SK-N-MC (cell line): ENCODE measurements around the gene TSPAN15.
"Not testable (repeated sequence)": the region's sequence is repeated elsewhere in the genome, so short reads cannot be mapped to it uniquely, and the experiment has no call there.

Experiments used
- DNase-seq: peaks from one replicate; pipeline ENCODE4 v3.0.0-alpha.2; 2011; ENCODE audit warnings: low read depth, low spot score
- H3K27ac ChIP-seq: fragments of 200-600 bp; sonication (generic); 2 replicates; pipeline ENCODE4 v1.5.1; 2016; ENCODE audit warnings: mixed run types
- H3K36me3 ChIP-seq: fragments of 200-600 bp; sonication (generic); 2 replicates; pipeline ENCODE4 v1.6.1; 2017; ENCODE audit warnings: antibody characterized with exemption, low read length, mixed read lengths; ENCODE audit not compliant: insufficient read depth
- H3K4me3 ChIP-seq: fragments of 200-600 bp; sonication (generic); 2 replicates; pipeline ENCODE4 v1.5.1; 2016
- H3K9ac ChIP-seq: fragments of 200-600 bp; sonication (generic); 2 replicates; pipeline ENCODE4 v1.8.0; 2017; ENCODE audit warnings: mixed run types, mixed read lengths; ENCODE audit not compliant: insufficient read length
- H3K9me3 ChIP-seq: fragments of 200-600 bp; sonication (generic); 2 replicates; pipeline ENCODE4 v1.6.1; 2017; ENCODE audit warnings: low read depth, mild to moderate bottlenecking, antibody characterized with exemption, low read length, moderate library complexity, mixed read lengths
- EZH2 ChIP-seq: fragments of 200-600 bp; sonication (generic); IDR thresholded peaks from one replicate; pipeline ENCODE4 v1.6.1; 2017; ENCODE audit warnings: antibody characterized with exemption
- FOXP2 ChIP-seq: optimal IDR thresholded peaks from 2 replicates; pipeline ENCODE3; 2011; ENCODE audit warnings: mild to moderate bottlenecking, moderate library complexity; ENCODE audit not compliant: insufficient read depth; ENCODE audit errors: extremely low read length, control extremely low read depth
- POLR2AphosphoS5 ChIP-seq: IDR thresholded peaks from 2 replicates; pipeline ENCODE4 v1.6.1; 2012; ENCODE audit warnings: mild to moderate bottlenecking, low read depth, low read length, borderline replicate concordance

The TSPAN15 gene

DNA sequence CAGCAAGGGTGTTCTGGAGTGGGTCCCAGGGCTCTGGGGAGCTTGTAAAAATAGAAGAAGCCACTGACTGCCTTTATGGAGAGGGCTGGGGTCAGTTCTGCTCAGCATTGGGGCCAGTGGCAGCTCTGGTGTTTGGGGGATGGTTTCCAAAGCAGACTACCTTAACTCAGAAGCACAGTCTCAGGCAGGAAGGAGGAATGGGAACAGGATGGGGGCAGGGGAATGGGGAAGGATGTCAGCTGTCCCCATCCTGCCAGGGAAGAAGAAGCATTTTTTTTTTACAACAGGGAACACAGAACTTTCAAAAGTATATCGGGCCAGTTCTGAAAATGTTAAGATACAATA lies 28.8 kb downstream of the TSPAN15 start:
- DNase-seq, result no peak
- H3K9ac ChIP-seq, result no peak overlapping the region
- H3K36me3 ChIP-seq, result no peaks in the 10 kb centered on the region
- H3K9me3 ChIP-seq, result no peaks in the 10 kb centered on the region
- H3K4me3 ChIP-seq, result no peak overlapping the region
- H3K27ac ChIP-seq, result no peak overlapping the region
- no peak for TF ChIP-seq POLR2AphosphoS5
- TF ChIP-seq EZH2, result no peak
- no peak for TF ChIP-seq FOXP2

DNA sequence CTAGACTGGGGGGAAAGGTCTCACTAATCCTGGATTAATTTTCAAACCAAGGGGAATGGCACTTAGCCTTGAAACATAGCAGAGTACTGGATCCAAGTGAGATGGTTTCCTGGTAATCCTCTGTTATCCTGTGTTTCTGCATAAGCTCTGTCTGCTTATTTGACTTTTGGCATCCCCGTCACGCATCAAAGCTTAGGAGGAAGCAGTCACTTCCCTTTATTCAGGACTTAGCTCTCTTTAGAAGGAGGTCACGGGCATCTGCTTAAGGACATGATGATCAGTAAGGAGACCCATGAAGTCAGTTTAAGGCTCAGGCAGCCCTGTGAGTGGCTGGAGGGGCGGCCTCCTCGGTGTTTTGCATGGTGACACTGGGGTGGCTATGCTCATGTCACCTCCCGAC lies 30.0 kb downstream of the TSPAN15 start:
- TF ChIP-seq FOXP2, result no peak
- no peak for TF ChIP-seq EZH2
- TF ChIP-seq POLR2AphosphoS5, result no peak
- no peak overlapping the region for H3K4me3 ChIP-seq
- H3K27ac ChIP-seq, result no peak overlapping the region
- H3K36me3 ChIP-seq, result no peaks in the 10 kb centered on the region
- DNase-seq, result no peak
- H3K9ac ChIP-seq, result no peak overlapping the region
- no peaks in the 10 kb centered on the region for H3K9me3 ChIP-seq

DNA sequence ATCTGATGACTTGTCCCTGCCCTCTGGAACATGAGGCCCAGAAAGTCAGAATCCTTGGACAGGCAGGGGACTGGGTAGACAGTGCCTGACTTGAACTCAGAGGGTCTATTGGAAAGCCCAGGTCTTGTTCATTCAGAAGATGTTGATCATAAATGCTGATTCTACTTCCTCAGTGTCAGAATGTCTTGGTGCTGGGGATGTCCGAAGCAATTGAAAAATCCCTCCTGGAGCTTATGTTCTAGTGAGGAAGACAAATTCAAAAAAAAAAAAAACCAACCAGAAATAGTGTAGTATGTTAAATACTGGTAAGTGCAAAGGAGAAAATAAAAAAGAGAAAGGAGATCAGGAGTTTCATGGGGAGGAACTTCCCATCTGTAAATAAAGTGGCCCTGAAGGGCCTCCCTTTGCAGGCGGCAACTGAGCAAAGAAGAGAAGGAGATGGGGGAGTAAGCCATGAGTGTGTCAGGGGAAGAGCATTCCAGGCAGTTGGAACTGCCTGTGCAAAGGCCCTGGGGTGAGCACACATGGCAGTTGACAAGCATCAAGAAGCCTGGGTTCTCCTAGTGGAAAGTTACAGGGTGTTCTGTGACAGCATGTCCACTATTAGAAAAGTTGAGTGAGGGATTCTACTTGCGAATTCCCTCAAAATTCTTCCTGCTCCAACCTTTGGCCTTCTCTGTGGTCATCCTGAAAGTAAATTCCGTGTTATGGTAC lies 30.7 kb downstream of the TSPAN15 start:
- no peak overlapping the region for H3K27ac ChIP-seq

GRCh38 chr10:69483963-69484362 lies 32.7 kb downstream of the TSPAN15 start:
- TF ChIP-seq FOXP2, result no peak
- no peak for TF ChIP-seq POLR2AphosphoS5
- no peak for TF ChIP-seq EZH2
- DNase-seq, result no peak
- no peak overlapping the region for H3K9ac ChIP-seq
- no peak overlapping the region for H3K27ac ChIP-seq
- no peaks in the 10 kb centered on the region for H3K36me3 ChIP-seq
- H3K4me3 ChIP-seq, result no peak overlapping the region
- no peaks in the 10 kb centered on the region for H3K9me3 ChIP-seq

More for the DNA sequence above, 30.7 kb downstream of the TSPAN15 start:
- TF ChIP-seq EZH2, result no peak
- no peak overlapping the region for H3K9ac ChIP-seq
- no peaks in the 10 kb centered on the region for H3K9me3 ChIP-seq
- DNase-seq, result no peak
- H3K36me3 ChIP-seq, result no peaks in the 10 kb centered on the region
- H3K4me3 ChIP-seq, result no peak overlapping the region

GRCh38 chr10:69484736-69485135 lies 33.5 kb downstream of the TSPAN15 start:
- H3K9me3 ChIP-seq, result no peaks in the 10 kb centered on the region
- TF ChIP-seq EZH2 (no peak), FOXP2 (no peak), POLR2AphosphoS5 (no peak)
- no peak overlapping the region for H3K9ac ChIP-seq
- DNase-seq, result no peak
- H3K36me3 ChIP-seq, result no peaks in the 10 kb centered on the region
- H3K4me3 ChIP-seq, result no peak overlapping the region
- H3K27ac ChIP-seq, result no peak overlapping the region

DNA sequence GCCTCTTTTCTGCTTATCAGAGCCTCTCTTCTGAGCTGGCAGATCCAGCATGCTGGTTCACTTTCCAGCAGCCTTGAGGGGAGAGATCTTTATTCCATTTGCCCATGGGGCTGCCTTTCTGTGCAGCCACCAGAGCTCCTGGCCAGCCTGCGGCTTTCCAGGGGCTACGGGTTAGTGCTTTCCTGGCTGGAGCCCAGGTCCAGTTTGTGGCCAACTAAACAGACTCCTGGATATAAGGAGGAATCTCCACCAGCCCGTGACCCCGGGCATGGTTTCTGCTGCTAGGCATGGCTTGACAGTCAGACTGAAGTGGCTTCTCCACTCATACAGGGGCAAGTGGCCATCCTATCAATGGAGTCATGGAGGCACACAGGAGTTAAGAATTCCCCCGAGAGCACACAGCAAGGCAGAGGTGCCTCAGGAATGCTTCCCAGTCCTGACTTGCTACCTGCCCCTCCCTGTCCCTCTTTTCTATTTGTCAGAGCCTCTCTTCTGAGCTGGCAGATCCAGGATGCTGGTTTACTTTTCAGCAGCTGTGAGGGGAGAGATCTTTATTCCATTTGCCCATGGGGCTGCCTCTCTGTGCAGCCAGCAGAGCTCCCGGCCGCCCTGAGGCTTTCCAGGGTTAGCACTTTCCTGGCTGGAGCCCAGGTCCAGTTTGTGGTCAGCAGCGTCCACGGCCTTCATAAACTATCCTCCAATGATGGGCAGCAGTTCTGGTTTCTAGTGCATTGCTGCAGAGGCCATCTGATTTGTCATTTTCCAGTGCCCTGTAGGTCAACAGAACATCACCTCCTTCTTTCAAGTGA lies 35.9 kb downstream of the TSPAN15 start:
- H3K9ac ChIP-seq, result no peak overlapping the region
- no peak for DNase-seq
- no peaks in the 10 kb centered on the region for H3K9me3 ChIP-seq
- H3K36me3 ChIP-seq, result no peaks in the 10 kb centered on the region
- no peak overlapping the region for H3K4me3 ChIP-seq
- no peak for TF ChIP-seq POLR2AphosphoS5
- TF ChIP-seq FOXP2, result no peak
- no peak overlapping the region for H3K27ac ChIP-seq

DNA sequence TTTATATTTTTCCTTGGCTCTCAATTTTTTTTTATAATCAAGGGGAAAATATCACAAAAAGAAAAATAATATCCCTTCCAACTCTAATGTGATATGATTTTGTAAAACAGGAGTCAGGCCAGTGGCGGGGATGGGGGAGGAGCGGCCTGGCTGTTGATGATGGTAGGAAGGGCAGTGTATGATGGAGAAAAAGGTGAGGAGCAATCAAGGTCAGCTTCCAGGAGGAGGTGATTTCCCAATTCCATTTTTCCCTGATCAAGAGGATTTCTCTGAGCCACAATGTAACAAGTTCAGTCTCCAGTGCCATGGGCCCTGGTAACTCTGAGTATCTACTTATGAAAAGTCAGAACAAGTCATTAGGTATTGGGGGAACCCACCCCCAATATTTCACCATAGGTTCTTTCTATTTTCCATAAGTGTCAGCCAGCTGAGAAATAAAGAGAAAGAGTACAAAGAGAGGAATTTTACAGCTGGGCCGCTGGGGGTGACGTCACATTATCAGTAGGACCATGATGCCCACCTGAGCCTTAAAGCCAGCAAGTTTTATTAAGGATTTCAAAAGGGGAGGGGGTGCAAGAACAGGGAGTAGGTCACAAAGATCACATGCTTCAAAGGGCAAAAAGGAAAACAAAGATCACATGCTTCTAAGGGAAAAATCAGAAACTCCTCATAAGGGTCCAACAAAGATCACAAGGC lies 37.0 kb downstream of the TSPAN15 start:
- H3K9me3 ChIP-seq, H3K27ac ChIP-seq, H3K4me3 ChIP-seq, H3K9ac ChIP-seq, H3K36me3 ChIP-seq, DNase-seq: not testable (repeated sequence)

GRCh38 chr10:69488856-69489255 lies 37.6 kb downstream of the TSPAN15 start:
- not testable (repeated sequence) for DNase-seq, H3K9me3 ChIP-seq, H3K9ac ChIP-seq, H3K27ac ChIP-seq, H3K36me3 ChIP-seq, H3K4me3 ChIP-seq
